NOMO-1 (cell line): ENCODE data around the gene RAD50.
"Not testable (repeated sequence)": the region's sequence is repeated elsewhere in the genome, so short reads cannot be mapped to it uniquely, and the experiment has no call there.

Experiments used
- DNase-seq, 2 experiments: peaks; one replicate each; lab custom pipeline; 2025; ENCODE audit not compliant: unreplicated experiment in 2 of 2; lab: John Stamatoyannopoulos, UW

RAD50 gene

GRCh38 chr5:132690156-132690555, 133.4 kb downstream of the RAD50 start:
- DNase-seq = no peak

- DNase-seq = not testable (repeated sequence)
These were observed 135.2 kb downstream of the RAD50 start for GRCh38 chr5:132691755-132692631.

GRCh38 chr5:132692632-132692967, 135.8 kb downstream of the RAD50 start:
- DNase-seq = no peak
